GM12872 (cell line): ENCODE results near the gene HARBI1.

Source experiments
- TF ChIP-seq, protein P1 (sequence below): IDR thresholded peaks from 3 replicates; pipeline ENCODE4 v1.5.1; 2011; ENCODE audit warnings: low read depth, mild to moderate bottlenecking, low read length, moderate library complexity; ENCODE audit not compliant: insufficient read depth

Gene HARBI1

DNA sequence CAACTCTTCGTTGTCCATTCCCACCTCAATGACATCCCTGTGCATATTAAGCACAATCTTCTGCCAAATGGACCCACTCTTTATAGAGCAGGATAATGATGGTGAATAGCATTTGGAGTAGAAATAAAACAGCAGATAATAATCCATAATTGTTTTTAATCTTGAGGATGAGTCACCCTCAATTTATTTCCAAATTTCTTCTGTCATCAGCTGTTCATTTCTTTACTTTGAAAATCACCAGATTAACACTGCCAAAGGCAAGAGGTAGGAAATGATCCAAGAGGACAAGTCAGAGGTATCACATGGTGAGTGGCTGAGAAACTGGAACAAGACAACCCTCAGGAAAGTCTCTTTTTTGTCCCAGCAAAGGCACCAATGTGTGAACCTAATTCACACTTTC lies 15.9 kb downstream of the HARBI1 start:
- TF ChIP-seq, protein P1, sequence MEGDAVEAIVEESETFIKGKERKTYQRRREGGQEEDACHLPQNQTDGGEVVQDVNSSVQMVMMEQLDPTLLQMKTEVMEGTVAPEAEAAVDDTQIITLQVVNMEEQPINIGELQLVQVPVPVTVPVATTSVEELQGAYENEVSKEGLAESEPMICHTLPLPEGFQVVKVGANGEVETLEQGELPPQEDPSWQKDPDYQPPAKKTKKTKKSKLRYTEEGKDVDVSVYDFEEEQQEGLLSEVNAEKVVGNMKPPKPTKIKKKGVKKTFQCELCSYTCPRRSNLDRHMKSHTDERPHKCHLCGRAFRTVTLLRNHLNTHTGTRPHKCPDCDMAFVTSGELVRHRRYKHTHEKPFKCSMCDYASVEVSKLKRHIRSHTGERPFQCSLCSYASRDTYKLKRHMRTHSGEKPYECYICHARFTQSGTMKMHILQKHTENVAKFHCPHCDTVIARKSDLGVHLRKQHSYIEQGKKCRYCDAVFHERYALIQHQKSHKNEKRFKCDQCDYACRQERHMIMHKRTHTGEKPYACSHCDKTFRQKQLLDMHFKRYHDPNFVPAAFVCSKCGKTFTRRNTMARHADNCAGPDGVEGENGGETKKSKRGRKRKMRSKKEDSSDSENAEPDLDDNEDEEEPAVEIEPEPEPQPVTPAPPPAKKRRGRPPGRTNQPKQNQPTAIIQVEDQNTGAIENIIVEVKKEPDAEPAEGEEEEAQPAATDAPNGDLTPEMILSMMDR: no peak

DNA sequence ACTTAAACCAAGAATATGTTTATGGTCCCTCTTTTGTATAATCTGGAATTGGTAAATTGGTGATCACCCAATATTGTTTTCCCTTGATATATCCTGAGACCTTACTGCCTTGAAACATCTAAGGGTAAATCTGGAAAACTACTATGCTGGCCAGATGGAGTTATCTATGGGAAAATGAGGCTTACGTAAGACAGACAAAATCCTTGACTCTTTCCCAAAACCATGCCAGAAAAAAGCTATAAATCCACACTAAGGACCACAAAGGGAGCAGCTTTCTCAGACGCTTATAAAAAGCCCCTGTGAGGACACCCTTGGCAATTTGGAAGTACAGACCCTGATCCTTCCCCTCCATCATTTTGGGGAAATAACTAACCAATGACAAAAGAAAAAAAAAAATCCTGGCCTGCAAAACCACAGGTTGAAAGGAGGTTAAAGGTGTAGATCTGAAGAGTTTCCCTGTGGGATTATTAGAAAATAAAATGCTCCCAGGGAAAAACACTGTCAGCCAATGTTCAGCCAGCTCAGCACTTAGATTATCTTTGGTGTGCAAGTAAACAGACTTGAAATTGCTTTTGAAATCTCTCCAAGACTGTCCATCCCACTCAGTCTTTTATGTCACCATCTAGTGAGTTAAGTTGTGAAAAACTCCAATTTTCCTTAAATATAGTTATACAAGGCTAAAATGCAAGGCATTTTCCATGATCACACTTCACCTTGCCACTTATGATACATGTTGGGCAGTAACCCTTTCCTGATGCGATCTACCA lies 16.6 kb downstream of the HARBI1 start:
- TF ChIP-seq, protein P1: no peak

DNA sequence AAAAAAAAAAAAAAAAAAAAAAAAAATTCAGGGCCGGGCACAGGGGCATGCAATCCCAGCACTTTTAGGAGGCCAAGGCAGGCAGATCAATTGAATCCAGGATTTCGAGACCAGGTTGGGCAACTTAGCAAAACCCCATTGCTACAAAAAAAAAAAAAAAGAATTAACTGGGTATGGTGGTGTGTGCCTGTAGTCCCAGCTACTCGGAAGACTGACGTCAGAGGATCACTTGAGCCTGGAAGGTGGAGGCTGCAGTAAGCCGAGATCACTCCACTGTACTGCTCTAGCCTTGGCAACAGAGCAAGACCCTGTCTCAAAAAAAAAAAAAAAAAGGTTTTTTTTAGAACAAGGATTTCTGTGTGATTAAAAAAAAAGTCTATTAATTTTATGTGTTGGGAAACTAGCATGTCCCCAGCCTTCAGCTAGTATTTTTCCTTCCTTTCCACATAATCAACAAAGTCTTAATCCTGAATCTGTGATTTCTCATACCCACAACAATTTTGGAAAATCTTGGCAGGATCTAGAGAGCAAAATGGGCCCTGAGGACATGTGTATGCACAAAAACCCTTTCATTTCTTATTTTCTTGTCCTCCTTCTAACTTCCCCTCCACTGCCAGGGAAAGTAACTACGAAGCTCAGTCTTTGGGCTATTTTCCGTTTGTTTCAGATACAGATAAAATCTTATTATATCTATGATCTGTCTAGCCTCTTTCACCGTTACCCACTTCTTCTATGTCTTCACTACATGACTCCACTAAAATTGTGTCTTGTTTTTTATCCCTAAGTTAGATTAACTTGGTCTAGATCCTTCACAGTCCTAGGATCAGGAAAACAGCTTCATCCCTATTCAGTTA lies 17.5 kb downstream of the HARBI1 start:
- TF ChIP-seq, protein P1: no peak

DNA sequence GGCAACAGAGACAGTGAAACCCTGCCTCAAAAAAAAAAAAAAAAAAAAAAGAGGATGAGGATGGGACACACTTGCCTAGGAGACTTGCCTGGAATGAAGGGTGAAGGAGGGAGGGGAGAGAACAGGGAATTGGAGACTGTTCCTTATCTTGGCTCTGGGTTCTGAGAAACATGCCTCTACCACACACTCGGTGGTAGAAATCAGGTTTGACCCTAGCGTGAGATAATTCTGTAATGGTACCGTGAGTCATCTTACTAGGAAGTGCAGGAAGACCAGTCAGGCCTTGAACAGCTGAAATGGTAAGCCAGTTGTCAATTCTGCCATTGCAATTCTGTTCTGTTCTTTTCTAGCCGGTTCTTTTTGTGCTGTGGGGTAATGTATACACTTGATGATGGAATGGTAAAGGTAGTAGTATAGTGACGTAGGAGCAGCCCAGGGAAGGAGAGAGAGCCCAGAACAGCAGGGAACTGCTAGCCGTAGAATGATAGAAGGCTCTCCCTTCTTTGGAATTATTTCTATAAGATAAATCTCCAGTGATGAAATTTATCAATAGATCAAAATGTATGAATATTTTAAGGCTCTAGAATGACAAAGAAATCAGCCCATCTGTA lies 19.3 kb downstream of the HARBI1 start:
- TF ChIP-seq, protein P1: no peak

DNA sequence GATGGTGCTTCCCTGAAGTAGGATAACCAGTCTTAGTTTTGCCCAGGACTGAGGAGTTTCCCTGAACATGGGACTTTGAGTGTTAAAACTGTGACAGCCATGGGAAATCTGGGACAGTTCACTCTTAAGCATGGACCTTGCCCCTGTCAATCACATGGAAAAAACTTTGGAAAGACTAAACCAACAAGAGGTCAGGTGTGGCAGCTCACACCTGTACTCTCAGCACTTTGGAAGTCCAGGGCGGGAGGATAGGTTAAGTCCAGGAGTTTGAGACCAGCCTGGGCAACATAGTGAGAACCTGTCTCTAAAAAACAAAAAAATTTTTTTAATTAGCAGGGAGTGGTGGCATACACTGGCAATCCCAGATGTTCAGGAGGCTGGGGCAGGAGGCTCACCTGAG lies 19.9 kb downstream of the HARBI1 start:
- TF ChIP-seq, protein P1: no peak

DNA sequence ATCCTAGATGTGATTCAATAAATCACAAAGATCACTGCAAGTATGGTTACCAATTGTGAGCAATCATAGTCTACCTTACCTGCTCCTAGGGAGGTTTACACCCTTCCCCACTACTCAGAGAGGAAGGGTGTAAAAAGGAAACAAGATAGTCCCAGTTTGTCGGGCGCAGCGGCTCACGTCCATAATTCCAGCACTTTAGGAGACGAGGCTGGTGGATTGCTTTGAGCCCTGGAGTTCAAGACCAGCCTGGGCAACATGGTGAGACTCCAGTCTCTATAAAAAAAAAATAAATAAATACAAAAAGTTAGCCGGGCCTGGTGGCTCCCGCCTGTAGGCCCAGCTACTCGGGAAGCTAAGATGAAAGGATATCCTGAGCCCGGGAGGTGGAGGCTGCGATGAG lies 22.2 kb downstream of the HARBI1 start:
- TF ChIP-seq, protein P1: no peak

DNA sequence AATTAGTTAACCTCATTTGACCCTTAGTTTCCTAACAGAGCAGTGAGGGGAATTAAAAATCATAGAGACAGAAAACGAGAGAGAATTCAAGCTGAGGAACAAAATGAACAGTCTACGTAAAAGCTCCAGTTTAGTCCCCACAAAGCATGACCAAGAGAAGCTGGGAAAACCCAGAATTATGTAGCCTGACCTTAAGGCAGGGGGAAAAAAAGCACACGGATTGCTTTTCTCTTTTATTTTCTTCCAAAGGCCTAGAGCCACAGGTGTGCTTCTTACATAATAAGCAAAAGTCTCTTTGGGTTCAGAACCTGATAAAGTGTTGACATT lies 22.7 kb downstream of the HARBI1 start:
- TF ChIP-seq, protein P1: no peak
